Measurements from ENCODE around the gene RHBDL1. TPM values are rescaled to one million over a fixed set of nuclear protein-coding genes. Genes with fewer than 3 reads are reported as not detected.

The RHBDL1 gene
- total RNA-seq, 1 donor from 2014 or later: 6.1 TPM

- no peak for TF ChIP-seq CTCF (IDR thresholded peaks at IDR 0.05; ENCODE audit: unreplicated experiment)
- DNase-seq (ENCODE audit: low spot score in 2 of 2, unreplicated experiment in 2 of 2): no peak
- peaks cover 4% of the 10 kb centered on the region for H3K36me3 Mint-ChIP-seq
- no peak overlapping the region for H3K27ac Mint-ChIP-seq
- H3K4me1 Mint-ChIP-seq: peaks cover 15% of the 10 kb centered on the region
- H3K9me3 Mint-ChIP-seq: no peaks in the 10 kb centered on the region
- peaks cover 10% of the 10 kb centered on the region for H3K27me3 Mint-ChIP-seq (ENCODE audit: low read depth)
- H3K4me3 Mint-ChIP-seq: no peak overlapping the region
Observed at GRCh38 chr16:676913-677312, 1.4 kb downstream of the RHBDL1 start.

- Mint-ChIP-seq H3K27ac (no peak overlapping the region), H3K4me3 (no peak overlapping the region), H3K4me1 (peaks cover 17% of the 10 kb centered on the region), H3K36me3 (peaks cover 8% of the 10 kb centered on the region), H3K27me3 (ENCODE audit: low read depth) (peaks cover 10% of the 10 kb centered on the region), H3K9me3 (no peaks in the 10 kb centered on the region)
- no peak for TF ChIP-seq CTCF (IDR thresholded peaks at IDR 0.05; ENCODE audit: unreplicated experiment)
- no peak for DNase-seq (ENCODE audit: low spot score in 2 of 2, unreplicated experiment in 2 of 2)
Observed at GRCh38 chr16:677316-678190, 2.1 kb downstream of the RHBDL1 start.

DNA sequence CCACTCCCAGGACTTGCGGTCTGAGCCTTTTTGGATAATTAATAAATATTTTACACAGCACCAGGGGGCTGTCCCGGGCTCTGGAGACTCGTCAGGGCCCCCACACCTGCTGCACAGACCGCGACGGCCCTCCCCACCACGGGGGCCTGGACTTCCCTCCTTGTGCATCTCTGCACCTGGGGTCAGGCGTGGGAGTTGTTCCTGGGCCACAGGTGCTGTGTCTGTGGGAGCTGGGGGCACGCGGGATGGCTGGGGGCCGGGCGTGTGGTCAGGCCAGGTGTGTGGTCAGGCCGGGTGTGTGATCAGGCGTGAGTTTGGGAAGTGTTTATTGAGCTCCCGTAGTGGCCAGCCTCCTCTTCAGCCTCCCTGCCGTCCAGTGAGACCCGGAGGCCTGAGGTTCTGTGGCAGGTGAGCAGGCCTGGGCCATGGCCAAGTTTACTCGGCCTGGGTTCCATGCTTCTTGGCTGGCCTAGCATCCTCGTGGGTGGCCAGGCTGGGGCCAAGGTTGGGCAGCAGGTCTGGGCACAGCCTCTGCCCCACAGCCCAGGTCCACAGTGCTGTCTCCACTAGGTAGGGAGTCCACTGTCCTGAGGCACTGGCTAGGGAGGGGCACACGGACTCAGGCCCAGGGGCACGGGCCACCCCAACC, 2.9 kb downstream of the RHBDL1 start:
- no peak for TF ChIP-seq CTCF (IDR thresholded peaks at IDR 0.05; ENCODE audit: unreplicated experiment)
- DNase-seq (ENCODE audit: low spot score in 2 of 2, unreplicated experiment in 2 of 2): no peak
- Mint-ChIP-seq H3K27me3 (ENCODE audit: low read depth) (peaks cover 10% of the 10 kb centered on the region), H3K36me3 (peaks cover 9% of the 10 kb centered on the region), H3K4me3 (no peak overlapping the region), H3K4me1 (peaks cover 19% of the 10 kb centered on the region), H3K27ac (no peak overlapping the region), H3K9me3 (no peaks in the 10 kb centered on the region)

DNA sequence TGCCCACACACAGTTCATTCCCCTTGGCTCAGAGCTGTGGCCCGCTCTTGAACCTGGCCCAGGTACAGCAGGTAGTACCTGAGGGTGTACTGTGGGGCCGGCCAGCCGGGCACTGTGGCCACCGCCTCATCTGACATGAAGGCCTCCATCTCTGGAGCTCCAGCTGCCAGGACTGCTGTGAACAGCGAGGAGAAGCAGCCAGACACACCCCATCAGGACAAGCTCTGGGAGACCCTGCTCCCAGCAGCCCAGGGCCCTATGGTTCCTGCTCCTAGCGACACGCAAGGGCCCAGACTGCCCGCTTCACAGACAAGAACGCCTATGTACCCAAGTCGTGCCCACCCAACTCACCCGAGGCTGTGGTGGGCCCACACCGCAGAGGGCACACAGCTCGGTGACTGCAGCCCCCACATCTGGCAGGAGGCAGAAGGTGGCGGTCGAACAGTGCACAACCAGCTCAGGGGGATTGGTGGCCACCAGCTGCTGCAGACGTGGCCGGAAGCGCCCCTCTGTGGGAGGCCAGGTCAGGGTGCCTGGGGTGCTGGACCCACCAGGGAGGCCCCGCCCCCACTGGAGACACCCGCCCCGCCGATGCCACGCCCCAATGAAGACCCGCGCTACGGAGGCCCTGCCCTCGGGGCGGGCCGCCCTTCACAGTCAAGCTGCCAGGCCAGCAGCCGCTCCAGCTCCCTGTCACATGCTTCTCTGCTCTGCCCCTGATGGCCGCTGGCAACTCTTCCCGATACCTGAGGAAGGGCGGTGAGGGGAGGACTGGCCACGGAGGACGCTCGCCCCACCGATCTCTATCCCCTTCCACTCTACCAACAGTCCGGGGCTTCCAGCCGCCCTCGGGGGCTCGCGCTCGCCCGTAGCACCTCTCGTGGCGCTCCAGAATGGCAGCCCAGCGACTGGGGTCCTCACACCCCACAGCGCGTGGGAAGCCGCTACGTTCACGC, 3.7 kb downstream of the RHBDL1 start:
- DNase-seq (ENCODE audit: low spot score in 2 of 2, unreplicated experiment in 2 of 2): peak in 1 of 2 experiments; percentile 73
- Mint-ChIP-seq H3K27me3 (ENCODE audit: low read depth) (peaks cover 10% of the 10 kb centered on the region), H3K4me1 (peaks cover 19% of the 10 kb centered on the region), H3K4me3 (peak overlapping the region; percentile 69), H3K27ac (peak overlapping the region; percentile 86), H3K9me3 (no peaks in the 10 kb centered on the region), H3K36me3 (peaks cover 9% of the 10 kb centered on the region)
- TF ChIP-seq CTCF (IDR thresholded peaks at IDR 0.05; ENCODE audit: unreplicated experiment): no peak

Data from mesothelial cell of epicardium (in vitro differentiated cells).